K562 (cell line): Measurements from ENCODE around the gene GJA9. TPM values are rescaled to one million over a fixed set of nuclear protein-coding genes. Genes with fewer than 3 reads are reported as not detected.
A peak's percentile ranks its signal among the peaks of the same experiment; 100 is the strongest.

Experiments
- KAT2B ChIP-seq: IDR thresholded peaks from one replicate; pipeline ENCODE4 v1.6.1; 2012; ENCODE audit warnings: low read depth, mild to moderate bottlenecking, control low read depth, inconsistent platforms, low read length, moderate library complexity
- LCOR ChIP-seq: sonication (generic); formaldehyde crosslinking; IDR thresholded peaks from 2 replicates; pipeline ENCODE4 v1.8.0; 2022; ENCODE audit warnings: mild to moderate bottlenecking, missing genetic modification reagents
- NONO ChIP-seq, 2 experiments: fragments of 200-400 bp in 1 of 2; fragments of 450-650 bp in 1 of 2; formaldehyde crosslinking in 1 of 2; IDR thresholded peaks; 2 replicates each; pipeline ENCODE4 v1.6.1; 2017; ENCODE audit warnings: low read depth in 2 of 2, mild to moderate bottlenecking in 2 of 2, moderate library complexity in 2 of 2, low read length in 1 of 2
- NR4A1 ChIP-seq, 2 experiments: fragments of 250-450 bp in 1 of 2; fragments of 450-650 bp in 1 of 2; sonication (Bioruptor Pico) in 1 of 2; IDR thresholded peaks; 2 replicates each; pipeline versions ENCODE4 v1.4.0 to v1.6.1; 2016 to 2020; ENCODE audit warnings: mild to moderate bottlenecking in 2 of 2, missing compliant biosample characterization in 1 of 2, missing genetic modification characterization in 1 of 2, moderate library complexity in 1 of 2
- PHF21A ChIP-seq: fragments of 450-650 bp; IDR thresholded peaks from 2 replicates; pipeline ENCODE4 v1.6.1; 2017; ENCODE audit warnings: low read depth, borderline replicate concordance
- POLR2AphosphoS2 ChIP-seq: IDR thresholded peaks from 2 replicates; pipeline ENCODE4 v1.6.1; 2012; ENCODE audit warnings: low read length, improper control_type of control experiment
- PPARD ChIP-seq: fragments of 250-450 bp; sonication (Bioruptor Pico); IDR thresholded peaks from 2 replicates; pipeline ENCODE4 v1.8.0; 2022; ENCODE audit warnings: inconsistent platforms, mild to moderate bottlenecking, moderate library complexity
- PRMT5 ChIP-seq: sonication (generic); formaldehyde crosslinking; IDR thresholded peaks from 2 replicates; pipeline ENCODE4 v1.5.0; 2020; ENCODE audit warnings: missing genetic modification reagents
- RAD21 ChIP-seq, 2 experiments: fragments of 250-450 bp in 1 of 2; fragments of 450-650 bp in 1 of 2; sonication (Bioruptor Pico) in 1 of 2; formaldehyde crosslinking in 1 of 2; IDR thresholded peaks in 1 of 2; conservative IDR thresholded peaks in 1 of 2; 2 replicates each; pipeline versions ENCODE4 v1.4.0 to v1.8.0; 2020 to 2022; ENCODE audit warnings: mild to moderate bottlenecking in 2 of 2, moderate library complexity in 1 of 2
- ZNF217 ChIP-seq: sonication (generic); formaldehyde crosslinking; IDR thresholded peaks from 2 replicates; pipeline ENCODE4 v1.8.0; 2022; ENCODE audit warnings: mild to moderate bottlenecking, missing genetic modification reagents
- ZNF263 ChIP-seq: sonication (generic); formaldehyde crosslinking; IDR thresholded peaks from 2 replicates; pipeline ENCODE4 v1.8.0; 2022; ENCODE audit warnings: mild to moderate bottlenecking, missing genetic modification reagents, borderline replicate concordance
- ZNF3 ChIP-seq: fragments of 250-450 bp; sonication (Bioruptor Pico); IDR thresholded peaks from 2 replicates; pipeline ENCODE4 v1.5.0; 2021; ENCODE audit warnings: mild to moderate bottlenecking, moderate library complexity
- ZNF324 ChIP-seq: fragments of 250-450 bp; sonication (Bioruptor Pico); IDR thresholded peaks from 2 replicates; pipeline ENCODE4 v1.4.0; 2020; ENCODE audit warnings: mild to moderate bottlenecking
- ZNF785 ChIP-seq: fragments of 250-450 bp; sonication (Bioruptor Pico); IDR thresholded peaks from 2 replicates; pipeline ENCODE4 v1.4.0; 2020; ENCODE audit warnings: mild to moderate bottlenecking
- polyA plus RNA-seq, 8 experiments: library from polyadenylated mRNA; depleted of rRNA in 4 of 8; stranded (reverse) in 5 of 8; unstranded in 3 of 8; fragments of >200 nt; fragmentation: Nextera tagmentation in 2 of 8; fragmentation: Illumina TruSeq in 1 of 8; extraction: Ambion mirVana in 2 of 8; extraction: Trizol in 1 of 8; gene quantifications; 2 replicates each; pipeline versions ENCODE4 v1.2.1 to v1.2.3, GENCODE V29; 2011 to 2014; ENCODE audit warnings: inconsistent platforms in 1 of 8, missing spikeins in 1 of 8
- total RNA-seq, 7 experiments: library from RNA; depleted of rRNA in 6 of 7; stranded (reverse); fragments of >200 nt in 6 of 7; fragmentation: Illumina TruSeq in 2 of 7; extraction: Trizol in 2 of 7; gene quantifications; 2 replicates each; pipeline versions ENCODE4 v1.2.1 to v1.2.3, GENCODE V29; 2011 to 2021; ENCODE audit warnings: low replicate concordance in 1 of 7
- TF ChIP-seq, protein P1 (sequence below): sonication (generic); formaldehyde crosslinking; IDR thresholded peaks from 2 replicates; pipeline ENCODE4 v1.8.0; 2022; ENCODE audit warnings: missing genetic modification reagents, mild to moderate bottlenecking, borderline replicate concordance
- TF ChIP-seq, protein P2 (sequence below): fragments of 450-650 bp; IDR thresholded peaks from 2 replicates; pipeline ENCODE4 v1.6.1; 2016; ENCODE audit warnings: low read depth, mild to moderate bottlenecking, moderate library complexity
- TF ChIP-seq, protein P3 (sequence below): fragments of 250-450 bp; sonication (Bioruptor Pico); IDR thresholded peaks from 2 replicates; pipeline ENCODE4 v1.4.0; 2020; ENCODE audit warnings: mild to moderate bottlenecking, moderate library complexity, borderline replicate concordance
- TF ChIP-seq, protein P4 (sequence below): sonication (generic); formaldehyde crosslinking; IDR thresholded peaks from 2 replicates; pipeline ENCODE4 v1.8.1; 2023; ENCODE audit warnings: mild to moderate bottlenecking, missing genetic modification reagents

Gene GJA9
- total and polyA plus RNA-seq, 9 of the 15 experiments (the other 6 are each of a cell fraction or from before 2014, with no cell fraction given), result not detected

DNA sequence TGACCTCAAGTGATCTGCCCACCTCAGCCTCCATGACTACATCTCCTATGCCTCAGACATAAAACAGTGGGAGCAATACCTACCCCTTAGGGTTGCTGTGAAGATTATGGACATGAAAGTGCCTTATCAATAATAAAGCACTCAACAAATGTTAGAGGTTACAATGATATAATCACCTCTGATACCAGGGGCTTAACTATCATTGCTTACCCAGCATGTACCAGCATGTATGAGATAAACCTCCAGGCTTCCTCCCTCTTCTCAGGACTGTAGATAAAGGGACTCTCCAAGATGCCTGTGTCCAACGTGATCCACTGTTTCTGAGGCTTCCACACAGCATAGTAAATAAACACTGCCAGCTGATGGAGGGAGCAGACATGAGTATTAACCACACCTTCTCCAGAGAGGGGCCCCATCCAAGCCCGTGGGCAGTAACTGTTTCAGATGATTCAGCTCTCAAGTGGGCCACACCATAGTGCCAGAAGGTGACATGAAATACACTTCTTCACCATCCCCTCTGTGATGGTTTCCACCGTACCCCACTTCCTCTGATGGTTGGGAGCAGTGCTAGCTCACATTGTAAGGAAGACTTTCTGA is 34.1 kb upstream of the GJA9 start (continued):
- TF ChIP-seq ZNF785 (CRISPR knock-in tag), result no peak
- no peak for TF ChIP-seq POLR2AphosphoS2
- no peak for TF ChIP-seq LCOR (CRISPR knock-in tag)
- TF ChIP-seq, protein P1, sequence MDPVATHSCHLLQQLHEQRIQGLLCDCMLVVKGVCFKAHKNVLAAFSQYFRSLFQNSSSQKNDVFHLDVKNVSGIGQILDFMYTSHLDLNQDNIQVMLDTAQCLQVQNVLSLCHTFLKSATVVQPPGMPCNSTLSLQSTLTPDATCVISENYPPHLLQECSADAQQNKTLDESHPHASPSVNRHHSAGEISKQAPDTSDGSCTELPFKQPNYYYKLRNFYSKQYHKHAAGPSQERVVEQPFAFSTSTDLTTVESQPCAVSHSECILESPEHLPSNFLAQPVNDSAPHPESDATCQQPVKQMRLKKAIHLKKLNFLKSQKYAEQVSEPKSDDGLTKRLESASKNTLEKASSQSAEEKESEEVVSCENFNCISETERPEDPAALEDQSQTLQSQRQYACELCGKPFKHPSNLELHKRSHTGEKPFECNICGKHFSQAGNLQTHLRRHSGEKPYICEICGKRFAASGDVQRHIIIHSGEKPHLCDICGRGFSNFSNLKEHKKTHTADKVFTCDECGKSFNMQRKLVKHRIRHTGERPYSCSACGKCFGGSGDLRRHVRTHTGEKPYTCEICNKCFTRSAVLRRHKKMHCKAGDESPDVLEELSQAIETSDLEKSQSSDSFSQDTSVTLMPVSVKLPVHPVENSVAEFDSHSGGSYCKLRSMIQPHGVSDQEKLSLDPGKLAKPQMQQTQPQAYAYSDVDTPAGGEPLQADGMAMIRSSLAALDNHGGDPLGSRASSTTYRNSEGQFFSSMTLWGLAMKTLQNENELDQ, result no peak
- no peak for TF ChIP-seq ZNF3
- TF ChIP-seq PPARD, result no peak
- TF ChIP-seq KAT2B, result no peak
- TF ChIP-seq NR4A1 (CRISPR knock-in tag; IDR thresholded peaks at IDR 0.05), result no peak
- peak; percentile 87; the same call in 1 of the 2 replicates for TF ChIP-seq NR4A1 (tag; IDR thresholded peaks at IDR 0.05)
- TF ChIP-seq PRMT5 (CRISPR knock-in tag), result no peak
- TF ChIP-seq, protein P2, sequence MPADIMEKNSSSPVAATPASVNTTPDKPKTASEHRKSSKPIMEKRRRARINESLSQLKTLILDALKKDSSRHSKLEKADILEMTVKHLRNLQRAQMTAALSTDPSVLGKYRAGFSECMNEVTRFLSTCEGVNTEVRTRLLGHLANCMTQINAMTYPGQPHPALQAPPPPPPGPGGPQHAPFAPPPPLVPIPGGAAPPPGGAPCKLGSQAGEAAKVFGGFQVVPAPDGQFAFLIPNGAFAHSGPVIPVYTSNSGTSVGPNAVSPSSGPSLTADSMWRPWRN, result peak; percentile 77; the same call in 1 of the 2 replicates
- TF ChIP-seq ZNF263 (CRISPR knock-in tag), result no peak
- TF ChIP-seq ZNF324, result no peak
- TF ChIP-seq, protein P3, sequence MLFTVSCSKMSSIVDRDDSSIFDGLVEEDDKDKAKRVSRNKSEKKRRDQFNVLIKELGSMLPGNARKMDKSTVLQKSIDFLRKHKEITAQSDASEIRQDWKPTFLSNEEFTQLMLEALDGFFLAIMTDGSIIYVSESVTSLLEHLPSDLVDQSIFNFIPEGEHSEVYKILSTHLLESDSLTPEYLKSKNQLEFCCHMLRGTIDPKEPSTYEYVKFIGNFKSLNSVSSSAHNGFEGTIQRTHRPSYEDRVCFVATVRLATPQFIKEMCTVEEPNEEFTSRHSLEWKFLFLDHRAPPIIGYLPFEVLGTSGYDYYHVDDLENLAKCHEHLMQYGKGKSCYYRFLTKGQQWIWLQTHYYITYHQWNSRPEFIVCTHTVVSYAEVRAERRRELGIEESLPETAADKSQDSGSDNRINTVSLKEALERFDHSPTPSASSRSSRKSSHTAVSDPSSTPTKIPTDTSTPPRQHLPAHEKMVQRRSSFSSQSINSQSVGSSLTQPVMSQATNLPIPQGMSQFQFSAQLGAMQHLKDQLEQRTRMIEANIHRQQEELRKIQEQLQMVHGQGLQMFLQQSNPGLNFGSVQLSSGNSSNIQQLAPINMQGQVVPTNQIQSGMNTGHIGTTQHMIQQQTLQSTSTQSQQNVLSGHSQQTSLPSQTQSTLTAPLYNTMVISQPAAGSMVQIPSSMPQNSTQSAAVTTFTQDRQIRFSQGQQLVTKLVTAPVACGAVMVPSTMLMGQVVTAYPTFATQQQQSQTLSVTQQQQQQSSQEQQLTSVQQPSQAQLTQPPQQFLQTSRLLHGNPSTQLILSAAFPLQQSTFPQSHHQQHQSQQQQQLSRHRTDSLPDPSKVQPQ (CRISPR knock-in tag), result no peak
- no peak for TF ChIP-seq NONO (IDR thresholded peaks at IDR 0.05; ENCODE audit: low read depth in 2 of 2, low read length in 1 of 2)
- peak in 1 of 2 experiments; percentile 17; a peak in 1 of 4 replicates for TF ChIP-seq RAD21 (CRISPR knock-in tag; conservative IDR thresholded peaks at IDR 0.05 in 1 of 2, IDR thresholded peaks at IDR 0.05 in 1 of 2)
- TF ChIP-seq, protein P4, sequence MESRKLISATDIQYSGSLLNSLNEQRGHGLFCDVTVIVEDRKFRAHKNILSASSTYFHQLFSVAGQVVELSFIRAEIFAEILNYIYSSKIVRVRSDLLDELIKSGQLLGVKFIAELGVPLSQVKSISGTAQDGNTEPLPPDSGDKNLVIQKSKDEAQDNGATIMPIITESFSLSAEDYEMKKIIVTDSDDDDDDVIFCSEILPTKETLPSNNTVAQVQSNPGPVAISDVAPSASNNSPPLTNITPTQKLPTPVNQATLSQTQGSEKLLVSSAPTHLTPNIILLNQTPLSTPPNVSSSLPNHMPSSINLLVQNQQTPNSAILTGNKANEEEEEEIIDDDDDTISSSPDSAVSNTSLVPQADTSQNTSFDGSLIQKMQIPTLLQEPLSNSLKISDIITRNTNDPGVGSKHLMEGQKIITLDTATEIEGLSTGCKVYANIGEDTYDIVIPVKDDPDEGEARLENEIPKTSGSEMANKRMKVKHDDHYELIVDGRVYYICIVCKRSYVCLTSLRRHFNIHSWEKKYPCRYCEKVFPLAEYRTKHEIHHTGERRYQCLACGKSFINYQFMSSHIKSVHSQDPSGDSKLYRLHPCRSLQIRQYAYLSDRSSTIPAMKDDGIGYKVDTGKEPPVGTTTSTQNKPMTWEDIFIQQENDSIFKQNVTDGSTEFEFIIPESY (CRISPR knock-in tag), result no peak
- no peak for TF ChIP-seq ZNF217
- TF ChIP-seq PHF21A, result no peak
